K562 (cell line): ENCODE data around the gene RAPGEF5. TPM values are rescaled to one million over a fixed set of nuclear protein-coding genes. Genes with fewer than 3 reads are reported as not detected.

Experiments used
- ATAC-seq: fragments of 200-7000 bp; cut with Tn5 transposase; 3 replicates; pipeline ENCODE4 v1.9.1; 2020; ENCODE audit warnings: moderate library complexity
- BruUV-seq: library from RNA; stranded (reverse); fragments of 400-500 nt; replicated peaks from 2 replicates; lab custom pipeline; 2021; lab: Mats Ljungman, UMichigan
- CTCF ChIA-PET: fragments of 300-600 bp; formaldehyde crosslinking; extraction: SDS; loops from one replicate; lab custom pipeline; 2021; ENCODE audit warnings: low intra/inter-chr PET ratio; lab: Yijun Ruan, JAX
- POLR2A ChIA-PET: fragments of 300-600, 350-650 bp; sonication (Branson Sonifier 250); formaldehyde crosslinking; extraction: SDS; loops from one replicate; lab custom pipeline; 2021; ENCODE audit warnings: antibody characterized with exemption, inconsistent platforms; lab: Yijun Ruan, JAX
- DNase-seq, 4 experiments: peaks; one replicate each; pipeline versions ENCODE4 v3.0.0 to v3.0.0-alpha.2; 2011 to 2018; ENCODE audit warnings: low spot score in 3 of 4, mixed read lengths in 3 of 4; ENCODE audit errors: extremely low read depth in 1 of 4
- FAIRE-seq: peaks from 2 replicates; lab custom pipeline; 2011; peaks lifted over from hg19 to GRCh38; lab: Jason Lieb, UNC
- H2AFZ ChIP-seq: 2 replicates; pipeline ENCODE4 v1.6.0; 2011; ENCODE audit warnings: low read depth, low read length, control low read depth, inconsistent platforms
- H3K27ac ChIP-seq: fragments of 200-600 bp; 3 replicates; pipeline ENCODE4 v1.8.0; 2011; ENCODE audit warnings: low read depth, mild to moderate bottlenecking, control low read depth, inconsistent platforms, low read length, moderate library complexity, mixed read lengths; ENCODE audit errors: extremely low read depth
- H3K27me3 ChIP-seq, 2 experiments: fragments of 300-600 bp in 1 of 2; 2 replicates in 1 of 2; 3 replicates in 1 of 2; pipeline versions ENCODE4 v1.6.0 to v1.8.0; 2011; ENCODE audit warnings: inconsistent platforms in 2 of 2, low read length in 2 of 2, mild to moderate bottlenecking in 1 of 2, mixed read lengths in 1 of 2, moderate library complexity in 1 of 2; ENCODE audit not compliant: control insufficient read depth in 2 of 2, insufficient read depth in 2 of 2
- H3K36me3 ChIP-seq: fragments of 300-600 bp; 3 replicates; pipeline ENCODE4 v1.8.0; 2011; ENCODE audit warnings: mild to moderate bottlenecking, low read length, inconsistent platforms; ENCODE audit not compliant: control insufficient read depth, insufficient read depth
- H3K4me1 ChIP-seq, 2 experiments: fragments of 200-600 bp in 1 of 2; replicated peaks in 1 of 2; 2 replicates in 1 of 2; 3 replicates in 1 of 2; pipeline versions ENCODE4 v1.5.1 to v1.8.0; 2011; ENCODE audit warnings: inconsistent platforms in 2 of 2, low read length in 2 of 2, mild to moderate bottlenecking in 1 of 2, mixed read lengths in 1 of 2, moderate library complexity in 1 of 2; ENCODE audit not compliant: control insufficient read depth in 2 of 2, insufficient read depth in 2 of 2
- H3K4me2 ChIP-seq: 2 replicates; pipeline ENCODE4 v1.6.1; 2011; ENCODE audit warnings: low read length, control low read depth, inconsistent platforms, mixed read lengths; ENCODE audit not compliant: insufficient read depth
- H3K4me3 ChIP-seq: fragments of 200-600 bp; sonication (generic), shearing (Covaris generic); 2 replicates; pipeline ENCODE4 v1.5.1; 2016; ENCODE audit warnings: control low read depth, inconsistent platforms
- H3K79me2 ChIP-seq: fragments of 200-600 bp; 3 replicates; pipeline ENCODE4 v1.8.0; 2011; ENCODE audit warnings: low read length, inconsistent platforms; ENCODE audit not compliant: control insufficient read depth, insufficient read depth
- H3K9ac ChIP-seq, 2 experiments: 2 replicates each; pipeline versions ENCODE4 v1.6.0 to v1.6.1; 2011; ENCODE audit warnings: low read depth in 2 of 2, low read length in 2 of 2, control low read depth in 1 of 2, inconsistent platforms in 1 of 2, mild to moderate bottlenecking in 1 of 2, mixed read lengths in 1 of 2; ENCODE audit not compliant: insufficient read depth in 1 of 2
- H3K9me1 ChIP-seq: one replicate; pipeline ENCODE4 v1.6.0; 2011; ENCODE audit warnings: inconsistent platforms, mild to moderate bottlenecking, low read length, moderate library complexity; ENCODE audit not compliant: control insufficient read depth, insufficient read depth
- H3K9me3 ChIP-seq: replicated peaks from 2 replicates; pipeline ENCODE4 v1.5.1; 2011; ENCODE audit warnings: low read depth, low read length, inconsistent platforms; ENCODE audit not compliant: control insufficient read depth, insufficient read depth
- H4K20me1 ChIP-seq: replicated peaks from 2 replicates; pipeline ENCODE4 v1.6.1; 2011; ENCODE audit warnings: low read length, inconsistent platforms, mixed read lengths; ENCODE audit not compliant: control insufficient read depth, insufficient read depth
- BRCA1 ChIP-seq, 2 experiments: fragments of 450-650 bp in 1 of 2; sonication (generic) in 1 of 2; formaldehyde crosslinking in 1 of 2; IDR thresholded peaks; 2 replicates each; pipeline versions ENCODE4 v1.5.0 to v1.6.1; 2017 to 2020; ENCODE audit warnings: mild to moderate bottlenecking in 1 of 2, missing genetic modification reagents in 1 of 2
- CHCHD3 ChIP-seq: fragments of 250-450 bp; sonication (Bioruptor Pico); IDR thresholded peaks from 2 replicates; pipeline ENCODE4 v2.1.2; 2022; ENCODE audit warnings: mild to moderate bottlenecking
- FOXM1 ChIP-seq, 2 experiments: fragments of 450-650 bp in 1 of 2; sonication (generic) in 1 of 2; formaldehyde crosslinking in 1 of 2; IDR thresholded peaks; 2 replicates each; pipeline versions ENCODE4 v1.6.1 to v1.9.0; 2017 to 2022; ENCODE audit warnings: low read depth in 2 of 2, mild to moderate bottlenecking in 2 of 2, missing genetic modification reagents in 1 of 2, moderate library complexity in 1 of 2
- FOXP4 ChIP-seq: sonication (generic); formaldehyde crosslinking; IDR thresholded peaks from 2 replicates; pipeline ENCODE4 v1.8.0; 2022; ENCODE audit warnings: mild to moderate bottlenecking, missing genetic modification reagents, borderline replicate concordance
- PHB2 ChIP-seq: fragments of 450-650 bp; IDR thresholded peaks from 2 replicates; pipeline ENCODE4 v1.6.1; 2017; ENCODE audit warnings: low read depth
- PHF21A ChIP-seq: fragments of 450-650 bp; IDR thresholded peaks from 2 replicates; pipeline ENCODE4 v1.6.1; 2017; ENCODE audit warnings: low read depth, borderline replicate concordance
- POLR2AphosphoS2 ChIP-seq: IDR thresholded peaks from 2 replicates; pipeline ENCODE4 v1.6.1; 2012; ENCODE audit warnings: low read length, improper control_type of control experiment
- RAD21 ChIP-seq, 2 experiments: fragments of 250-450 bp in 1 of 2; fragments of 450-650 bp in 1 of 2; sonication (Bioruptor Pico) in 1 of 2; formaldehyde crosslinking in 1 of 2; IDR thresholded peaks in 1 of 2; conservative IDR thresholded peaks in 1 of 2; 2 replicates each; pipeline versions ENCODE4 v1.4.0 to v1.8.0; 2020 to 2022; ENCODE audit warnings: mild to moderate bottlenecking in 2 of 2, moderate library complexity in 1 of 2
- ZBTB49 ChIP-seq: sonication (generic); formaldehyde crosslinking; IDR thresholded peaks from 2 replicates; pipeline ENCODE4 v1.8.0; 2022; ENCODE audit warnings: missing genetic modification reagents, mild to moderate bottlenecking, borderline replicate concordance
- ZNF212 ChIP-seq: fragments of 450-650 bp; formaldehyde crosslinking; IDR thresholded peaks from 2 replicates; pipeline ENCODE4 v1.4.0; 2020; ENCODE audit warnings: mild to moderate bottlenecking
- ZNF436 ChIP-seq: fragments of 250-450, 450-650 bp; sonication (Bioruptor Pico); formaldehyde crosslinking; IDR thresholded peaks from 2 replicates; pipeline ENCODE4 v1.7.0; 2020; ENCODE audit warnings: mild to moderate bottlenecking
- ZSCAN32 ChIP-seq: fragments of 450-650 bp; formaldehyde crosslinking; IDR thresholded peaks from 2 replicates; pipeline ENCODE4 v1.4.0; 2020; ENCODE audit warnings: mild to moderate bottlenecking, moderate library complexity
- WGBS: fragments of 100-300 bp; shearing (Covaris generic); methylation state at CpG from one replicate; pipeline ENCODE4 v1.1.6; 2016; ENCODE audit warnings: low coverage, mixed read lengths; ENCODE audit not compliant: insufficient coverage; ENCODE audit errors: missing lambda C conversion rate; 5-methylcytosine and 5-hydroxymethylcytosine counted together
- in situ Hi-C: fragments of 300-500 bp; cut with MboI; formaldehyde crosslinking; loops from 4 replicates; pipeline ENCODE4 v1.15.0; 2018; ENCODE audit warnings: inconsistent platforms, mixed read lengths
- intact Hi-C: fragments of 100-400 bp; cut with micrococcal nuclease; formaldehyde crosslinking; loops from 2 replicates; pipeline ENCODE4 v1.14.2; 2022
- polyA plus RNA-seq, 8 experiments: library from polyadenylated mRNA; depleted of rRNA in 4 of 8; stranded (reverse) in 5 of 8; unstranded in 3 of 8; fragments of >200 nt; fragmentation: Nextera tagmentation in 2 of 8; fragmentation: Illumina TruSeq in 1 of 8; extraction: Ambion mirVana in 2 of 8; extraction: Trizol in 1 of 8; gene quantifications; 2 replicates each; pipeline versions ENCODE4 v1.2.1 to v1.2.3, GENCODE V29; 2011 to 2014; ENCODE audit warnings: inconsistent platforms in 1 of 8, missing spikeins in 1 of 8
- total RNA-seq, 7 experiments: library from RNA; depleted of rRNA in 6 of 7; stranded (reverse); fragments of >200 nt in 6 of 7; fragmentation: Illumina TruSeq in 2 of 7; extraction: Trizol in 2 of 7; gene quantifications; 2 replicates each; pipeline versions ENCODE4 v1.2.1 to v1.2.3, GENCODE V29; 2011 to 2021; ENCODE audit warnings: low replicate concordance in 1 of 7
- TF ChIP-seq, protein P1 (sequence below), 2 experiments: fragments of 200-800 bp in 1 of 2; sonication (Bioruptor generic) in 1 of 2; sonication (generic) in 1 of 2; formaldehyde crosslinking in 1 of 2; IDR thresholded peaks in 1 of 2; conservative IDR thresholded peaks in 1 of 2; 2 replicates each; pipeline versions ENCODE4 v1.5.0 to v1.6.1; 2016 to 2020; ENCODE audit warnings: missing compliant biosample characterization in 1 of 2, missing genetic modification characterization in 1 of 2, missing genetic modification reagents in 1 of 2

Gene RAPGEF5
- total and polyA plus RNA-seq, 9 of the 15 experiments (the other 6 are each of a cell fraction or from before 2014, with no cell fraction given), result 0.39 to 2.0 (median 1.1) TPM

GRCh38 chr7:22389892-22390291 lies 32.9 kb upstream of the RAPGEF5 start:
- Histone ChIP-seq H3K36me3 (no peaks in the 10 kb centered on the region), H3K27me3 (0 out of 5 replicates have a peak, but pooled peaks cover 0 to 4% of the 10 kb centered on the region in 2 experiments), H3K27ac (no peak overlapping the region), H3K79me2 (no peaks in the 10 kb centered on the region), H3K9me1 (no peaks in the 10 kb centered on the region), H3K4me1 (peaks cover 0 to 18% of the 10 kb centered on the region in 2 experiments; a peak in 4 of 5 replicates), H4K20me1 (no peaks in the 10 kb centered on the region), H2AFZ (no peak overlapping the region), H3K4me2 (no peak overlapping the region), H3K9me3 (no peaks in the 10 kb centered on the region), H3K4me3 (no peak overlapping the region), H3K9ac (no peak overlapping the region)
- WGBS, result 25% methylated on average over 2 of the region's 2 CpGs
- DNase-seq, result no peak
- POLR2A ChIA-PET, result interaction anchor here (0.8 kb wide), 1 partner anchor 11 kb away, joined by 4 read pairs; no protein-coding TSS in a partner anchor
- in situ Hi-C loops, result no loop called here
- CTCF ChIA-PET, result no interaction called here
- intact Hi-C loops, result loop anchor here (5.0 kb wide), 1 partner anchor 62 kb away; no protein-coding TSS in a partner anchor
- no peak for ATAC-seq
- FAIRE-seq, result no peak
- no TSS peak for BruUV-seq
- TF ChIP-seq PHF21A, result no peak
- no peak for TF ChIP-seq RAD21 (CRISPR knock-in tag; conservative IDR thresholded peaks at IDR 0.05 in 1 of 2, IDR thresholded peaks at IDR 0.05 in 1 of 2)
- no peak for TF ChIP-seq CHCHD3 (CRISPR knock-in tag)
- TF ChIP-seq, protein P1, sequence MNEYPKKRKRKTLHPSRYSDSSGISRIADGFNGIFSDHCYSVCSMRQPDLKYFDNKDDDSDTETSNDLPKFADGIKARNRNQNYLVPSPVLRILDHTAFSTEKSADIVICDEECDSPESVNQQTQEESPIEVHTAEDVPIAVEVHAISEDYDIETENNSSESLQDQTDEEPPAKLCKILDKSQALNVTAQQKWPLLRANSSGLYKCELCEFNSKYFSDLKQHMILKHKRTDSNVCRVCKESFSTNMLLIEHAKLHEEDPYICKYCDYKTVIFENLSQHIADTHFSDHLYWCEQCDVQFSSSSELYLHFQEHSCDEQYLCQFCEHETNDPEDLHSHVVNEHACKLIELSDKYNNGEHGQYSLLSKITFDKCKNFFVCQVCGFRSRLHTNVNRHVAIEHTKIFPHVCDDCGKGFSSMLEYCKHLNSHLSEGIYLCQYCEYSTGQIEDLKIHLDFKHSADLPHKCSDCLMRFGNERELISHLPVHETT (CRISPR knock-in tag; conservative IDR thresholded peaks at IDR 0.05 in 1 of 2, IDR thresholded peaks at IDR 0.05 in 1 of 2), result no peak
- TF ChIP-seq ZNF212 (CRISPR knock-in tag), result no peak
- no peak for TF ChIP-seq FOXP4
- no peak for TF ChIP-seq FOXM1 (IDR thresholded peaks at IDR 0.05; ENCODE audit: low read depth)
- no peak for TF ChIP-seq FOXM1 (CRISPR knock-in tag; IDR thresholded peaks at IDR 0.05; ENCODE audit: low read depth)
- TF ChIP-seq ZBTB49 (CRISPR knock-in tag), result no peak
- no peak for TF ChIP-seq PHB2
- no peak for TF ChIP-seq ZSCAN32 (CRISPR knock-in tag)
- no peak for TF ChIP-seq ZNF436
- TF ChIP-seq POLR2AphosphoS2, result no peak
- TF ChIP-seq BRCA1 (IDR thresholded peaks at IDR 0.05), result no peak
- TF ChIP-seq BRCA1 (CRISPR knock-in tag; IDR thresholded peaks at IDR 0.05), result no peak
